Fibroblast of the aortic adventitia (primary cell): Measurements from ENCODE around the gene COLEC11. TPM values are rescaled to one million over a fixed set of nuclear protein-coding genes. Genes with fewer than 3 reads are reported as not detected.
"Not testable (repeated sequence)": the region's sequence is repeated elsewhere in the genome, so short reads cannot be mapped to it uniquely, and the experiment has no call there.

Experiments
- DNase-seq: peaks from one replicate; pipeline ENCODE4 v3.0.0-alpha.2; 2010; ENCODE audit warnings: low read depth
- H3K4me3 ChIP-seq: 2 replicates; pipeline ENCODE4 v1.5.1; 2011; ENCODE audit warnings: low read depth, mild to moderate bottlenecking, control low read depth, low read length, moderate library complexity
- total RNA-seq: library from RNA; depleted of rRNA; stranded (reverse); fragments of >200 nt; gene quantifications from 2 replicates; pipeline ENCODE4 v1.2.3, GENCODE V29; 2012; ENCODE audit warnings: low replicate concordance
- TF ChIP-seq, protein P1 (sequence below): IDR thresholded peaks from 2 replicates; pipeline ENCODE4 v1.5.1; 2011; ENCODE audit warnings: mild to moderate bottlenecking, low read length, control low read depth, inconsistent platforms; ENCODE audit not compliant: insufficient read depth

The COLEC11 gene
- total RNA-seq, 1 donor = 0.09 TPM

DNA sequence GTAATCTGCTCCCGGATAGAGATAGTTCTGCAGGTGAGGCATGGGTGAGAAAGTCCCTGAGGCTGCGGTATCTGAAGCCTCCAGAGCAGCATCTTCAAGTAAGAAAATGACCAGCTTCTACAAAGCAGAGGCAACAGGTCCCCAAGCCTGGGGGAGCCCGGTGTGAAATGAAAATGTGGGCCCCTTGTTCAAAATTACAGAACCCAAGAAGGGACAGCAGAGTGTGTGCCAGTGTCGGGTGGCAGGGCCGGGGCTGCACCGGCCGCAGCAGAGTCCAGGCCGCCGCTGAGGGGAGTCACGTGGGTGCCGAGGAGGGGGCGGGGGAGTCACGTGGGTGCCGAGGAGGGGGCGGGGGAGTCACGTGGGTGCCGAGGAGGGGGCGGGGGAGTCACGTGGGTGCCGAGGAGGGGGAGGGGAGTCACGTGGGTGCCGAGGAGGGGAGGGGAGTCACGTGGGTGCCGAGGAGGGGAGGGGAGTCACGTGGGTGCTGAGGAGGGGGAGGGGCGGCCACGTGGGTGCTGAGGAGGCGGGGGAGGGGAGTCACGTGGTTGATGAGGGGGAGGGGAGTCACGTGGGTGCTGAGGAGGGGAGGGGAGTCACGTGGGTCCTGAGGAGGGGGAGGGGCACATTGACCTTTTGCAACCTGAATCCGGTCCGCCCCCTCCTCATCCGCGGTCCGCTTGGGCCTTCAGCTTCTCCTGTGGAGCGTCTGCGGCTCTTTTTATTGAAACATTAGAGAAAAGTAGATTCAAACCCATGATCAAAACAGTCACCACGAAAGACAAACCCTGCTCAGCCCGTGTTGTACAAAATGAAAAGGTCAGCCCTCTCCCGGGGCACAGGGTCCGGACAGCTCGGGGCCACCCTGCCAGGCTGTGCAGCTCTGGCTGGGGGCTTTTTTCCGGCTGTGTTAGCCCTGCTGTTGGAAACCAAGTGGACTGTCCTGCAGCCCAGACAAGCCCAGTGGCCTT is 10.4 kb downstream of the COLEC11 start:
- DNase-seq = peak; percentile 55
- no peak overlapping the region for H3K4me3 ChIP-seq

DNA sequence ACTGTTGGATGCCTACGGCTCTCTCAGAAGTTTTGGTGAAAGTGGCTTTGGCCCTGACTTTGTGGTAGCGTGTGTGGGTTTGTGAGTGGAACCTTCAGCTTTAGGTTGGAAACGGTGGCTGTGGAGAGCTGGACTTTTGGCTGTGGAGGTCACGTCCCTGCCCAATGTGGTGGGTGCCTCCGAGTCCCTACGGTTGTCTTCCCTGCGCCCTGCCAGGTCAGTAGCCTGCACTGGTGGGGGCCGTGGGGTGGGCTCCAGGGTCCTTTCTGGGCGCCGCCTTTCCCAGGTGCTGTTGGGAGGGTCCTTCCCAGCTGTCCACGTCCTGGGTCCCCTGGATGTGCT is 11.1 kb downstream of the COLEC11 start:
- TF ChIP-seq, protein P1, sequence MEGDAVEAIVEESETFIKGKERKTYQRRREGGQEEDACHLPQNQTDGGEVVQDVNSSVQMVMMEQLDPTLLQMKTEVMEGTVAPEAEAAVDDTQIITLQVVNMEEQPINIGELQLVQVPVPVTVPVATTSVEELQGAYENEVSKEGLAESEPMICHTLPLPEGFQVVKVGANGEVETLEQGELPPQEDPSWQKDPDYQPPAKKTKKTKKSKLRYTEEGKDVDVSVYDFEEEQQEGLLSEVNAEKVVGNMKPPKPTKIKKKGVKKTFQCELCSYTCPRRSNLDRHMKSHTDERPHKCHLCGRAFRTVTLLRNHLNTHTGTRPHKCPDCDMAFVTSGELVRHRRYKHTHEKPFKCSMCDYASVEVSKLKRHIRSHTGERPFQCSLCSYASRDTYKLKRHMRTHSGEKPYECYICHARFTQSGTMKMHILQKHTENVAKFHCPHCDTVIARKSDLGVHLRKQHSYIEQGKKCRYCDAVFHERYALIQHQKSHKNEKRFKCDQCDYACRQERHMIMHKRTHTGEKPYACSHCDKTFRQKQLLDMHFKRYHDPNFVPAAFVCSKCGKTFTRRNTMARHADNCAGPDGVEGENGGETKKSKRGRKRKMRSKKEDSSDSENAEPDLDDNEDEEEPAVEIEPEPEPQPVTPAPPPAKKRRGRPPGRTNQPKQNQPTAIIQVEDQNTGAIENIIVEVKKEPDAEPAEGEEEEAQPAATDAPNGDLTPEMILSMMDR = no peak
- H3K4me3 ChIP-seq = no peak overlapping the region
- no peak for DNase-seq

More for the DNA sequence above, 10.4 kb downstream of the COLEC11 start:
- TF ChIP-seq, protein P1 = no peak

DNA sequence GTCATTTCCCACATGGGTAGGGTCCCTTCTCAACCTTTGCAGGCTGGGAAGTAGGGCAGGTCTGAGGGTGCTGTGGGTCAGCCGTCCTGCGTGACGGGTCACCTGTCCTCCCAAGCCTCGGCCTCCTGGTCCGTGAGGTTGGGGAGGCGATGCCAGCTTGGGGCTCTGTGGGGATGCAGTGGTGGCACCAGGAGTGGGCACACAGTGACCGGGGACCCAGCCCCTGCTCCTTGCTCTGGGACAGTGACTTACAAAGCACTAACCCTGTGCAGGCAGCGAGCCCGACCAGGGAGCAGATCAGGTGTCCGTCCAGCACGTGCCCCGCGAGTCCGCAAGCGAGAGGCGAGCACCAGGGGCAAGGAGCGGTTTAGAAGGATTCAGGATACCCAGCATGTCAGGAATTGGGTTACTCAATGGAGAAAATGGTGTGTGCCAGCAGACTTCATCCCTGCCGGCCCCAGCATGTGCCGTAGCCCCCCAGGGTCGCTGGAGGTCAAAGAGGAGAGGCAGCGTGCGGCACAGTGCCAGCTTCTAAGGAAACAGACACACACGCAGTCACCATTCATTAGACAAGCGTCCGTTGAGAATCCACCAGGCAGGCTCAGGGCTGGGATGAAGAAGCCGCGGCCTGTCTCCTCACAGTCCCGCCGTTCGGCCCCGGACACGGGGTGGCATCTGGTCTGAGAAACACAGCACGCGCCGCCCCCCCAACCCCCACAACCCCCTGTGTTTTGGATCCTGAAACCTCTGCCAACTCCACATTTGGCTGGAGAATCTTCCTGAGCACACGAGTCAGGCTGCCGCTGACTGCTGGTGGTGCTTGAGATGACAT is 11.7 kb downstream of the COLEC11 start:
- no peak for DNase-seq
- TF ChIP-seq, protein P1 = no peak
- no peak overlapping the region for H3K4me3 ChIP-seq

DNA sequence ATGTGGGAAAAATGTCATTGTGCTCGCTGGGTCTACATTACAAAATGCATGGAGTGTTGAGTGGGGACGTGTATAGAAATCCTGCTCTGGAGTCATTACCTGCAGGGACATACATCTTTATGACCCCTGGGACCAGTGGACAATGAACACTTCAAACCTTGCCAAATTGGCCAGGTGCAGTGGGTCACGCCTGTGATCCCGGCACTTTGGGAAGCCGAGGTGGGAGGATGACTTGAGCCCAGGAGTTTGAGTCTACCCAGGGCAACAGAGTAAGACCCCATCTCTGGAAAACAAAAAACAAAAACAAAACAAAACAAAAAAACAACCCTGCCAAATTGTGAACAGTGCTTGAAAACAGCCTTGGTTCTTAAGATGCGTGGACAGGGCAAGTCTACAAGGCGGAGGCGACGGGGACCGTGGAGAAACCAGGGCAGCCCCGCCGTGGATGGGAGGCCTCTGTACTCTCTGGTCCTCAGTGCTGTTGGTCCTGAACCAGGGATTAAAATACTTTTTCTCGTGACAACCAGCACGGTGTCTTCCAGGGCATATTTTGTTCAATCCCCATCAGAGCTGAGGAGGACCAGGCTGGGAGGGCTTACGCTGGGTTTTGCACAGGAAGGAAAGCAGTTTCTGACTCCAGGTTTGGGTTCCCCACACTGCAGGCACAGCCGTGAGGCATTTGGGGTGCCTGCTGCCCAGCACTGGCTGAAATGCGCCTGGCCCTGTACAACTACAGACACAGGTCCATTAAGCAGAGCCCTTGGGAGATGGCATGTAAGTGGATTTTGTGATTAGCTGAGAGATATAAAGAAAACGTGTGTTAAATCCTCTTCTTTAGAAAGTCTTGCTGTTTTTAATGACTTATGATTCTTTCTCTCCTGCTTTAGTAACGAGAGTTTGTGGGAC is 13.7 kb downstream of the COLEC11 start:
- TF ChIP-seq, protein P1 = no peak
- DNase-seq = no peak
- no peak overlapping the region for H3K4me3 ChIP-seq

DNA sequence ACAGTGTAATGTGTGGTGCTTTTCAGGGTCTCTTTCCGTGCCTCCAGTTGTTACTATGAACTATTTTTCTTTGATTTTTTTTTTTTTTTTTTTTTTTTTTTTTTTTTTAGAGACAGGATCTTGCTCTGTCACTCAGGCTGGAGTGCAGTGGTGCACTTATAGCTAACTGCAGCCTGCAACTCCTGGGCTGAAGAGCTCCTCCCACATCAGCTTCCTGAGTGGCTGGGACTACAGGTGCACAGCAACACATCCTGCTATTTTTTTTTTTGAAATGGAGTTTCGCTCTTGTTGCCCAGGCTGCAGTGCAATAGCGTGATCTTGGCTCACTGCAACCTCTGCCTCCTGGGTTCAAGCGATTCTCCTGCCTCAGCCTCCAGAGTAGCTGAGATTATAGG is 14.4 kb downstream of the COLEC11 start:
- DNase-seq, H3K4me3 ChIP-seq: not testable (repeated sequence)

DNA sequence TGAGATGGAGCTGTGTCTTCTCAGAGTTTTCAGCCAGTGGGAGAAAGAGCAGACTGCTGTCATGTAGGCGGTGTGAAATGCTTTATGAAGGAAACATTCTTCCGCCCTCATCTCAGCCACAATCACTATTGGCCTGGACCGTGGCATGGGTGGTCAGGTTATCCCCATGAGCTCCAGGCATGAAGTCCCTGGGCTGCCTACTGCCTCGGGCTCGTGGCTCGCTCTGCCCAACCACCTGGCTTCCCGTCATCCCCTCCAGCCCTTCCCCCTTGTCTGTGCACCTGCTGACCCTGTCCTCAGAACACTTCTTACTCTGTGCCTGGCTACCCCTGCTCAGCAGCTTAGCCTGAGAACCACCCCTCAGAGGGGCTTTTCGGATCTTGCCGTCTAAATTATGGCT is 15.5 kb downstream of the COLEC11 start:
- no peak overlapping the region for H3K4me3 ChIP-seq
- TF ChIP-seq, protein P1 = no peak
- DNase-seq = no peak
